HepG2 (cell line): ENCODE data around the gene ATP9A. TPM values are rescaled to one million over a fixed set of nuclear protein-coding genes. Genes with fewer than 3 reads are reported as not detected.
A peak's percentile ranks its signal among the peaks of the same experiment; 100 is the strongest.

Experiments used
- ATAC-seq: fragments of 200-7000 bp; cut with Tn5 transposase; 3 replicates; pipeline ENCODE4 v1.9.1; 2020; ENCODE audit warnings: mild to moderate bottlenecking, moderate library complexity
- BruUV-seq: library from RNA; stranded (reverse); fragments of 400-500 nt; replicated peaks from 2 replicates; lab custom pipeline; 2021; lab: Mats Ljungman, UMichigan
- CTCF ChIA-PET: fragments of 300-600 bp; formaldehyde crosslinking; extraction: SDS; loops from one replicate; lab custom pipeline; 2021; ENCODE audit warnings: low total read pairs, inconsistent platforms, low intra/inter-chr PET ratio; lab: Yijun Ruan, JAX
- POLR2A ChIA-PET: fragments of 350-600 bp; sonication (Branson Sonifier 250); formaldehyde crosslinking; loops from one replicate; lab custom pipeline; 2020; ENCODE audit warnings: antibody characterized with exemption, inconsistent platforms; lab: Yijun Ruan, JAX
- DNase-seq: peaks from one replicate; pipeline ENCODE4 v3.0.0-alpha.2; 2015; ENCODE audit warnings: low spot score
- FAIRE-seq: peaks from 3 replicates; lab custom pipeline; 2011; peaks lifted over from hg19 to GRCh38; lab: Jason Lieb, UNC
- H2AFZ ChIP-seq: one replicate; pipeline ENCODE4 v1.6.1; 2011; ENCODE audit warnings: low read length, inconsistent platforms
- H3K27ac ChIP-seq: fragments of 300-600 bp; 3 replicates; pipeline ENCODE4 v1.8.0; 2011; ENCODE audit warnings: mixed run types, mild to moderate bottlenecking, mixed read lengths, low read length, inconsistent platforms; ENCODE audit not compliant: insufficient read depth; ENCODE audit errors: extremely low read length
- H3K27me3 ChIP-seq, 2 experiments: fragments of 200-600 bp in 1 of 2; 2 replicates in 1 of 2; 3 replicates in 1 of 2; pipeline versions ENCODE4 v1.6.0 to v1.8.0; 2011; ENCODE audit warnings: low read length in 2 of 2, mild to moderate bottlenecking in 2 of 2, moderate library complexity in 2 of 2, inconsistent platforms in 1 of 2; ENCODE audit not compliant: insufficient read depth in 2 of 2, control insufficient read depth in 1 of 2
- H3K36me3 ChIP-seq, 2 experiments: fragments of 200-600 bp in 1 of 2; replicated peaks in 1 of 2; 2 replicates in 1 of 2; 3 replicates in 1 of 2; pipeline versions ENCODE4 v1.5.1 to v1.8.0; 2011; ENCODE audit warnings: low read length in 2 of 2, inconsistent platforms in 1 of 2; ENCODE audit not compliant: insufficient read depth in 2 of 2, control insufficient read depth in 1 of 2
- H3K4me1 ChIP-seq: 2 replicates; pipeline ENCODE4 v1.5.1; 2012; ENCODE audit warnings: low read length, inconsistent platforms; ENCODE audit not compliant: insufficient read depth
- H3K4me2 ChIP-seq: 2 replicates; pipeline ENCODE4 v1.6.0; 2011; ENCODE audit warnings: low read depth, low read length, inconsistent platforms
- H3K4me3 ChIP-seq, 3 experiments: fragments of 200-600 bp in 1 of 3; sonication (generic), shearing (Covaris generic) in 1 of 3; replicated peaks in 1 of 3; 2 replicates each; pipeline ENCODE4 v1.5.1; 2011 to 2016; ENCODE audit warnings: low read length in 3 of 3, inconsistent platforms in 2 of 3, low read depth in 2 of 3, mild to moderate bottlenecking in 2 of 3, control low read depth in 1 of 3, mixed read lengths in 1 of 3; ENCODE audit not compliant: insufficient read depth in 1 of 3
- H3K79me2 ChIP-seq: one replicate; pipeline ENCODE4 v1.6.1; 2011; ENCODE audit warnings: low read length, inconsistent platforms; ENCODE audit not compliant: insufficient read depth
- H3K9ac ChIP-seq: 2 replicates; pipeline ENCODE4 v1.6.0; 2011; ENCODE audit warnings: mild to moderate bottlenecking, low read depth, low read length, inconsistent platforms; ENCODE audit not compliant: insufficient read depth
- H3K9me3 ChIP-seq: 2 replicates; pipeline ENCODE4 v1.5.1; 2012; ENCODE audit warnings: mild to moderate bottlenecking, low read length
- H4K20me1 ChIP-seq: 2 replicates; pipeline ENCODE4 v1.6.0; 2011; ENCODE audit warnings: inconsistent platforms, mild to moderate bottlenecking, low read length, moderate library complexity; ENCODE audit not compliant: insufficient read depth
- ADNP ChIP-seq: sonication (generic); formaldehyde crosslinking; IDR thresholded peaks from 2 replicates; pipeline ENCODE4 v1.4.0; 2020; ENCODE audit warnings: missing genetic modification reagents
- KDM1A ChIP-seq: IDR thresholded peaks from 2 replicates; pipeline ENCODE4 v1.6.1; 2016; ENCODE audit warnings: missing compliant biosample characterization
- SAP130 ChIP-seq: IDR thresholded peaks from 2 replicates; pipeline ENCODE4 v1.6.1; 2016; ENCODE audit warnings: low read depth
- ZC3H4 ChIP-seq: sonication (generic); formaldehyde crosslinking; IDR thresholded peaks from 2 replicates; pipeline ENCODE4 v1.4.0; 2020; ENCODE audit warnings: missing genetic modification reagents, borderline replicate concordance
- ZKSCAN1 ChIP-seq: fragments of 150-350 bp; IDR thresholded peaks from 2 replicates; pipeline ENCODE4 v1.6.1; 2014; ENCODE audit warnings: low read length
- ZMYM3 ChIP-seq: sonication (generic); formaldehyde crosslinking; IDR thresholded peaks from 2 replicates; pipeline ENCODE4 v1.5.1; 2020; ENCODE audit warnings: mild to moderate bottlenecking, missing genetic modification reagents
- ZNF557 ChIP-seq: sonication (generic); formaldehyde crosslinking; IDR thresholded peaks from 2 replicates; pipeline ENCODE4 v1.4.0; 2020; ENCODE audit warnings: missing genetic modification reagents
- ZNF629 ChIP-seq: sonication (generic); formaldehyde crosslinking; conservative IDR thresholded peaks from 2 replicates; pipeline ENCODE4 v1.5.0; 2020; ENCODE audit warnings: missing genetic modification reagents
- ZNF768 ChIP-seq: sonication (generic); formaldehyde crosslinking; IDR thresholded peaks from 2 replicates; pipeline ENCODE4 v1.4.0; 2020; ENCODE audit warnings: missing genetic modification reagents
- WGBS: methylation state at CpG from one replicate; pipeline ENCODE4 v1.1.6; 2017; ENCODE audit warnings: low lambda C conversion rate; 5-methylcytosine and 5-hydroxymethylcytosine counted together
- in situ Hi-C: cut with HindIII; loops from 2 replicates; pipeline ENCODE4 v1.10.0; 2017; ENCODE audit warnings: low pct_unique_long_range_greater_than_20kb; ENCODE audit not compliant: extremely low pct_ligation_motif_present
- intact Hi-C: fragments of 100-400 bp; cut with micrococcal nuclease; formaldehyde crosslinking; loops from one replicate; pipeline ENCODE4 v1.10.0; 2022; ENCODE audit not compliant: unreplicated experiment
- polyA plus RNA-seq, 8 experiments: library from polyadenylated mRNA; depleted of rRNA in 3 of 8; stranded (reverse) in 7 of 8; unstranded in 1 of 8; fragments of >200 nt; fragmentation: Illumina TruSeq in 4 of 8; extraction: Trizol in 4 of 8; gene quantifications; 2 replicates each; pipeline versions ENCODE4 v1.2.1 to v1.2.3, GENCODE V29; 2011 to 2016; ENCODE audit warnings: low read depth in 4 of 8, missing spikeins in 1 of 8, mixed read lengths in 1 of 8; ENCODE audit not compliant: insufficient read depth in 1 of 8
- total RNA-seq, 5 experiments: library from RNA; depleted of rRNA; stranded (reverse); fragments of >200 nt; fragmentation: Illumina TruSeq; extraction: Trizol; gene quantifications; 2 replicates each; pipeline ENCODE4 v1.2.3, GENCODE V29; 2016; ENCODE audit warnings: low read depth in 1 of 5

ATP9A gene
- total and polyA plus RNA-seq, 2 of the 13 experiments (the other 11 are each of a cell fraction or from before 2014, with no cell fraction given) = 11.8 to 18.5 TPM

GRCh38 chr20:51566594-51566993, 201.6 kb downstream of the ATP9A start:
- BruUV-seq = no TSS peak
- H4K20me1 ChIP-seq = peaks cover 11% of the 10 kb centered on the region; the same call in 1 of the 2 replicates
- no peaks in the 10 kb centered on the region for H3K36me3 ChIP-seq
- H2AFZ ChIP-seq = no peak overlapping the region
- H3K9ac ChIP-seq = no peak overlapping the region
- CTCF ChIA-PET = no interaction called here
- DNase-seq (no peak), FAIRE-seq (no peak), ATAC-seq (no peak)
- peaks cover 38% of the 10 kb centered on the region for H3K4me1 ChIP-seq
- no peak overlapping the region for H3K4me3 ChIP-seq
- H3K79me2 ChIP-seq = no peaks in the 10 kb centered on the region
- in situ Hi-C loops = no loop called here
- no peaks in the 10 kb centered on the region for H3K9me3 ChIP-seq
- H3K27ac ChIP-seq = no peak overlapping the region
- intact Hi-C loops = no loop called here
- no peak overlapping the region for H3K4me2 ChIP-seq
- POLR2A ChIA-PET = no interaction called here
- peaks cover 7 to 55% of the 10 kb centered on the region in 2 experiments; a peak in 4 of 5 replicates for H3K27me3 ChIP-seq
- WGBS = 67% methylated on average over 4 of the region's 4 CpGs
- TF ChIP-seq ZKSCAN1 (no peak), ZNF768 (peak; percentile 94), ZC3H4 (CRISPR knock-in tag) (no peak)
- TF ChIP-seq, all 625 proteins: peak for 1

GRCh38 chr20:51565298-51566144, 202.7 kb downstream of the ATP9A start:
- POLR2A ChIA-PET = no interaction called here
- TF ChIP-seq ZNF557 (CRISPR knock-in tag) (no peak), SAP130 (CRISPR knock-in tag) (no peak), KDM1A (CRISPR knock-in tag) (peak; percentile 71; the same call in 1 of the 2 replicates), ZMYM3 (peak; percentile 76), ADNP (CRISPR knock-in tag) (peak; percentile 55; the same call in 1 of the 2 replicates), ZNF629 (peak; percentile 96)
- WGBS = 20% methylated on average over 14 of the region's 14 CpGs
- Histone ChIP-seq H2AFZ (no peak overlapping the region), H3K4me3 (no peak overlapping the region), H4K20me1 (peaks cover 11% of the 10 kb centered on the region; the same call in 1 of the 2 replicates), H3K36me3 (no peaks in the 10 kb centered on the region), H3K9me3 (no peaks in the 10 kb centered on the region), H3K4me1 (peaks cover 49% of the 10 kb centered on the region), H3K9ac (no peak overlapping the region), H3K4me2 (peak overlapping the region; percentile 20; the same call in 1 of the 2 replicates), H3K79me2 (no peaks in the 10 kb centered on the region), H3K27ac (no peak overlapping the region), H3K27me3 (peaks cover 10 to 56% of the 10 kb centered on the region in 2 experiments; a peak in 4 of 5 replicates)
- in situ Hi-C loops (no loop called here), intact Hi-C loops (no loop called here)
- DNase-seq (no peak), FAIRE-seq (no peak), ATAC-seq (no peak)
- no TSS peak for BruUV-seq
- CTCF ChIA-PET = no interaction called here
